ENCODE results near the gene PEDS1. TPM values are rescaled to one million over a fixed set of nuclear protein-coding genes. Genes with fewer than 3 reads are reported as not detected.
A peak's percentile ranks its signal among the peaks of the same experiment; 100 is the strongest.

PEDS1 gene
- total RNA-seq, 1 donor from 2014 or later, result 31.0 TPM

GRCh38 chr20:50192364-50193198 lies 39.1 kb upstream of the PEDS1 start:
- peak overlapping the region; percentile 86 for H3K4me3 Mint-ChIP-seq (ENCODE audit: low read depth)
- peaks cover 29% of the 10 kb centered on the region for H3K27me3 Mint-ChIP-seq
- peak overlapping the region; percentile 96 for H3K27ac Mint-ChIP-seq
- peak; percentile 64 for DNase-seq (ENCODE audit: low spot score, unreplicated experiment)
- TF ChIP-seq, protein P1, sequence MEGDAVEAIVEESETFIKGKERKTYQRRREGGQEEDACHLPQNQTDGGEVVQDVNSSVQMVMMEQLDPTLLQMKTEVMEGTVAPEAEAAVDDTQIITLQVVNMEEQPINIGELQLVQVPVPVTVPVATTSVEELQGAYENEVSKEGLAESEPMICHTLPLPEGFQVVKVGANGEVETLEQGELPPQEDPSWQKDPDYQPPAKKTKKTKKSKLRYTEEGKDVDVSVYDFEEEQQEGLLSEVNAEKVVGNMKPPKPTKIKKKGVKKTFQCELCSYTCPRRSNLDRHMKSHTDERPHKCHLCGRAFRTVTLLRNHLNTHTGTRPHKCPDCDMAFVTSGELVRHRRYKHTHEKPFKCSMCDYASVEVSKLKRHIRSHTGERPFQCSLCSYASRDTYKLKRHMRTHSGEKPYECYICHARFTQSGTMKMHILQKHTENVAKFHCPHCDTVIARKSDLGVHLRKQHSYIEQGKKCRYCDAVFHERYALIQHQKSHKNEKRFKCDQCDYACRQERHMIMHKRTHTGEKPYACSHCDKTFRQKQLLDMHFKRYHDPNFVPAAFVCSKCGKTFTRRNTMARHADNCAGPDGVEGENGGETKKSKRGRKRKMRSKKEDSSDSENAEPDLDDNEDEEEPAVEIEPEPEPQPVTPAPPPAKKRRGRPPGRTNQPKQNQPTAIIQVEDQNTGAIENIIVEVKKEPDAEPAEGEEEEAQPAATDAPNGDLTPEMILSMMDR (IDR thresholded peaks at IDR 0.05; ENCODE audit: unreplicated experiment), result no peak
- H3K36me3 Mint-ChIP-seq (ENCODE audit: insufficient read depth), result peaks cover 1% of the 10 kb centered on the region
- peaks cover 20% of the 10 kb centered on the region for H3K4me1 Mint-ChIP-seq (ENCODE audit: low read depth)
- H3K9me3 Mint-ChIP-seq (ENCODE audit: low read depth), result no peaks in the 10 kb centered on the region

GRCh38 chr20:50191544-50192363 lies 38.2 kb upstream of the PEDS1 start:
- Mint-ChIP-seq H3K9me3 (ENCODE audit: low read depth) (no peaks in the 10 kb centered on the region), H3K4me3 (ENCODE audit: low read depth) (peak overlapping the region; percentile 86), H3K4me1 (ENCODE audit: low read depth) (peaks cover 20% of the 10 kb centered on the region), H3K27ac (peak overlapping the region; percentile 96), H3K36me3 (ENCODE audit: insufficient read depth) (peaks cover 1% of the 10 kb centered on the region), H3K27me3 (peaks cover 29% of the 10 kb centered on the region)
- TF ChIP-seq, protein P1 (IDR thresholded peaks at IDR 0.05; ENCODE audit: unreplicated experiment), result peak; percentile 69
- DNase-seq (ENCODE audit: low spot score, unreplicated experiment), result peak; percentile 68

- peaks cover 1% of the 10 kb centered on the region for H3K36me3 Mint-ChIP-seq (ENCODE audit: insufficient read depth)
- H3K4me3 Mint-ChIP-seq (ENCODE audit: low read depth), result peak overlapping the region; percentile 68
- no peaks in the 10 kb centered on the region for H3K9me3 Mint-ChIP-seq (ENCODE audit: low read depth)
- TF ChIP-seq, protein P1 (IDR thresholded peaks at IDR 0.05; ENCODE audit: unreplicated experiment), result no peak
- H3K27me3 Mint-ChIP-seq, result peaks cover 32% of the 10 kb centered on the region
- H3K27ac Mint-ChIP-seq, result no peak overlapping the region
- DNase-seq (ENCODE audit: low spot score, unreplicated experiment), result no peak
- peaks cover 20% of the 10 kb centered on the region for H3K4me1 Mint-ChIP-seq (ENCODE audit: low read depth)
These were observed 37.6 kb upstream of the PEDS1 start for GRCh38 chr20:50191065-50191543.

DNA sequence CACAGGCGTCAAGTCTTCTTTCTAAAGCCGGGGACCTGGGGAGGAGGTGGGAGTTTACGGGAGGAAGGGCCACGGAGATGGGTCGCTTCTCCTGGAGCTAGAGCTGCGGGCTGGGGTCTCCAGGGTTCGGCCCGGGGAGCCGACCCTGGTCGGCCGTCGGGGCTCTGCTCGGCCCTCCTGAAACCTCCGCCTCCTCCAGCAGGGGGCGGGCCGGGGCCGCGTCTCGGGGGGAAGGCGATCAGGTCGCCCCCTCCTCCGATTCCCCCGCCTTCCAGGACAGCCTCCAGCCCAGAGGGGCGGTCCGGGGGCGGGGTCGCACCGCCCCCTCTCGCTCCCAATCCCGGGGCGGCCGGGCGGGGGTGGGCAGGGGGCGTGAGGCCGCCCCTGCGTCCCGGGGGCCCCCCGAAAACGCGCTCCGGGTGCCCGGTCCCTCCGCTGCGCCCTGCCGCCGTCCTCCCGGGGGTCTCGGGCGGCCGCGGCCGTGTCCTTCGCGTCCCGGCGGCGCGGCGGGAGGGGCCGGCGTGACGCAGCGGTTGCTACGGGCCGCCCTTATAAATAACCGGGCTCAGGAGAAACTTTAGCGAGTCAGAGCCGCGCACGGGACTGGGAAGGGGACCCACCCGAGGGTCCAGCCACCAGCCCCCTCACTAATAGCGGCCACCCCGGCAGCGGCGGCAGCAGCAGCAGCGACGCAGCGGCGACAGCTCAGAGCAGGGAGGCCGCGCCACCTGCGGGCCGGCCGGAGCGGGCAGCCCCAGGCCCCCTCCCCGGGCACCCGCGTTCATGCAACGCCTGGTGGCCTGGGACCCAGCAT lies 36.9 kb upstream of the PEDS1 start, which contains the start of gene CEBPB:
Gene CEBPB (plus strand): TSS at position 580 of the 814 bp plus-strand sequence. CDS start 204 bp downstream, at position 784.
- Mint-ChIP-seq H3K4me3 (ENCODE audit: low read depth) (peak within 1 kb of the TSS; percentile 78), H3K9me3 (ENCODE audit: low read depth) (no peaks in the 10 kb centered on the region), H3K27ac (peak within 1 kb of the TSS; percentile 94), H3K27me3 (peaks cover 33% of the 10 kb centered on the region), H3K4me1 (ENCODE audit: low read depth) (peaks cover 18% of the 10 kb centered on the region), H3K36me3 (ENCODE audit: insufficient read depth) (no peaks in the 10 kb centered on the region)
- peak; percentile 95 for DNase-seq (ENCODE audit: low spot score, unreplicated experiment)
- TF ChIP-seq, protein P1 (IDR thresholded peaks at IDR 0.05; ENCODE audit: unreplicated experiment), result peak; percentile 87
